Brain pericyte (primary cell): ENCODE results near the gene ADPGK.
"Not testable (repeated sequence)": the region's sequence is repeated elsewhere in the genome, so short reads cannot be mapped to it uniquely, and the experiment has no call there.

ENCODE experiments used
- DNase-seq: peaks from one replicate; pipeline ENCODE4 v3.0.0-alpha.2; 2012; ENCODE audit warnings: low read depth, low spot score

The ADPGK gene

GRCh38 chr15:72751751-72752455 lies 31.7 kb downstream of the ADPGK start:
- no peak for DNase-seq

- no peak for DNase-seq
These were observed 33.9 kb downstream of the ADPGK start for GRCh38 chr15:72749700-72750099.

GRCh38 chr15:72740219-72740618 lies 43.3 kb downstream of the ADPGK start:
- no peak for DNase-seq

- no peak for DNase-seq
These were observed 45.8 kb downstream of the ADPGK start for GRCh38 chr15:72737723-72738122.

GRCh38 chr15:72737061-72737460 lies 46.5 kb downstream of the ADPGK start:
- DNase-seq, result no peak

- no peak for DNase-seq
These were observed 48.4 kb downstream of the ADPGK start for GRCh38 chr15:72735111-72735510.

GRCh38 chr15:72733941-72734738 lies 49.4 kb downstream of the ADPGK start:
- no peak for DNase-seq

GRCh38 chr15:72732516-72732915 lies 51.0 kb downstream of the ADPGK start:
- no peak for DNase-seq

GRCh38 chr15:72732086-72732485 lies 51.5 kb downstream of the ADPGK start:
- DNase-seq, result no peak

GRCh38 chr15:72728821-72729220 lies 54.7 kb downstream of the ADPGK start:
- DNase-seq, result no peak

- DNase-seq, result not testable (repeated sequence)
These were observed 55.3 kb downstream of the ADPGK start for GRCh38 chr15:72728249-72728648.

GRCh38 chr15:72727154-72727553 lies 56.4 kb downstream of the ADPGK start:
- no peak for DNase-seq

GRCh38 chr15:72725851-72726250 lies 57.7 kb downstream of the ADPGK start:
- DNase-seq, result not testable (repeated sequence)

- DNase-seq, result no peak
These were observed 58.1 kb downstream of the ADPGK start for GRCh38 chr15:72725446-72725845.

GRCh38 chr15:72724028-72724427 lies 59.5 kb downstream of the ADPGK start:
- DNase-seq, result no peak

- DNase-seq, result peak; percentile 15
These were observed 61.4 kb downstream of the ADPGK start for GRCh38 chr15:72722071-72722696.

- not testable (repeated sequence) for DNase-seq
These were observed 74.8 kb downstream of the ADPGK start for GRCh38 chr15:72708551-72709303.

- no peak for DNase-seq
These were observed 77.3 kb downstream of the ADPGK start for GRCh38 chr15:72706266-72706665.
